Activated CD4-positive, alpha-beta T cell treated with anti-CD3 and anti-CD28 coated beads for 1 hour (primary cell): ENCODE measurements around the gene SNCAIP.
"Not testable (repeated sequence)": the region's sequence is repeated elsewhere in the genome, so short reads cannot be mapped to it uniquely, and the experiment has no call there.

Source experiments
- DNase-seq: peaks from one replicate; pipeline ENCODE4 v3.0.0-alpha.2; 2020

SNCAIP gene

DNA sequence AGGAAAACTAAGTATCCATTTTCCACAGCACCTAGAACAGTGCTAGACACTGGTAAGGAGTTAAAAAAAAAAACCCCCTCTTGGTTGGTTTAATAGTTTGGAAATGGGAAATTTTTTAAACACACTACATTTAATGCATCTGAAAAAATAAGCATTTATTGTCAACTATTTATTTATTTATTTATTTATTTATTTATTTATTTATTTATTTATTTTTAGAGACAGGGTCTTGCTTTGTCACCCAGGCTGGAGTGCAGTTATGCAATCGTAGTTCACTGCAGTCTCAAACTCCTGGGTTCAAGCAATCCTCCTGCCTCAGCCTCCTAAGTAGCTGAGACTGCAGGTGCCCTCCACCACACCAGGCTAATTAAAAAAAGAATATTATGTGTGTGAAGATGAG, 51.6 kb downstream of the SNCAIP start:
- no peak for DNase-seq

DNA sequence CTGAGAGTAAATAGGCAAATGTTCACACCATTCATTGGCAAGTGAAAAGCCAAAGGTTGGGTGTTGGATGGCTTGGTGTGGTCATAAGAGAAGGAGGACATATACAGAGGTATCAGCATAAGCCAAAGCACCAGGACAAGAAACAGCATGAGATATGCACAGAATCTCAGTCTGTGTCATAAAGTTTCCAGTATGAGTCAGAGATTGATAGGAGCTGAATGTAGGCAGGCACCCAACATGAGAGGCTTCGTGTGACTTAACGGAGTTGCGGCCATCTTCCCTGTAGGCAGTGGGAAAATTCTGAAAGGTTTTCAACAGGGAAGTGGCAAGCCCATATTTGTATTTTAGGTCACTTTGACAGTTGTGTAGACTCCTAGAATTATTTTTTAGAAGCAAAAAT, 54.5 kb downstream of the SNCAIP start:
- DNase-seq, result no peak

DNA sequence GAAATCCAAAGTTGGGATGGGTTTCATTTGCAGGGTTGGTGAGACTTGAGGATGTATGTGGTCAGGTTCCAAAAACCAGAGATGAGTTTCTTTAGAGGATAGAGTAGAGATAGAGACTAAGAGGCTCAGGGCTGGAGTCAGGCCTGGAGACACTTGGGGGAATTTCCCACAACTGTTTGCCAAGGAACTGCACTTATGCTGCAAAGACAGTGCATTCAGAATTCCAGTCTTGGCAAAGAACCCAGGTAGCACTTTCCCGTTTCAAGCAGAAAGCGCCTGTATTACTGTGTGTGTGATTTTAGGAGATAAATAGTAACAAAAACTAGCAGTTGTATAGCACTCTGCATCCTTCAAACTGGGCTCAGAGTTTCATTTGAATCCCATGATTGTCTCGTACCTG, 55.4 kb downstream of the SNCAIP start:
- DNase-seq, result no peak

DNA sequence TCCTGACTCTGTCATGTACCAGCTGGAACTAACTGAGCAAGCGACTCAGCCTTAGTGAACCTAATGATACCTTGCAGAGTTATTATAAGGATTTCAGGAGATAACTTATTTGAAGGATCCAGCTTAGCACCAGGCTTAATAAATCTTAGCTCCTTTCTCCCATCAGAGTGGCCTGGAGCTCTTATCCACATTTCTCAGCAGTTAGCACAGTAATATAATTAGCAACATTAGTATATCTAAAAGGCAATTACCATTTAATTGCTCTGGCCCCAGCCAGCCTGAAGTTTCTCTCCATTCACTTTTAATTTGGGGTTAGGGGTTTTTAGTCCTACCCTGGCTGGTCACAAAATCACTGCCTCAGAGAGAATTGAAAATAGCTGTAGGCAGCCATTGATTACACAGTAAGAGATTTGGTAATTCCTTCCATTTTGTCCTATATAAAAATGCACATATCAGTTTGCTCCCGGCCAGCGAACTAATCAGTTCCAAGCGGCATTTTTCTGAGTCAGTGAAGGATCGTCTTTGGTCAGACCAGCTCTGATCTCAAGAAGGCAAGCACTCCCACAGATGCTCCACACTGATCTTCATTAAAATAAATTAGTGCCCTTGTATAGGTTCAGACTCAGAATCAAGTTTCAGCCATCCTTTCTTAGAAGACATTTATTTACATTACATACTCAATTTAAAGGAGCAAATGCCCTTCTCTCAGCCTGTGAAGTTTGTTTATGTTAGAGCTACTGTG, 56.6 kb downstream of the SNCAIP start:
- DNase-seq, result no peak

DNA sequence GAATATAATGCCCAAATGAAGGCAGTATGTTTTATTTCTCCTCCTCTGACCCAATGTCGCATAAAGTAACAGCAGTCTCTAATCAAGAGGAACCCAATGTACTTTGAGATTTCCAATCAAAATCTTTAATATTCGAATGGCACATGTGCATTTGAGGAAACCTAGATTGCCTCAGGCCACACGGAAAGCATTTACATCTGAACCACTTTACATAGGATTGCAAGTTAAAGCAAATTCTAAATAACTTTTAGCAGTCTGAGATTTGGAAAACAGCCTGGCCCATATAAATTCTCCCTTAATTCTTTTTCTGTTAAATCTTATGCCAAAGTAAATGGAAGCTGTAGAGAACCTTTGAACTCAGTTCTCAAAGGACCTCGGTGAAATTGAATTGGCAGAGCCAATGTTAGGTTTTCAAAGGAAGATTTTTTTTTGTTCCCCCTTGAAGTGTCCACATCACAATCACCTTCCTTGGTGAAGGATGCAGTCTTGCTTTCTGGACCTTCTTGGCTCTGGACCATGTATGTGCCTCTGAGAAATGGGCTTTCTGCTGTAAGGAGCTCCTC, 57.3 kb downstream of the SNCAIP start:
- no peak for DNase-seq

DNA sequence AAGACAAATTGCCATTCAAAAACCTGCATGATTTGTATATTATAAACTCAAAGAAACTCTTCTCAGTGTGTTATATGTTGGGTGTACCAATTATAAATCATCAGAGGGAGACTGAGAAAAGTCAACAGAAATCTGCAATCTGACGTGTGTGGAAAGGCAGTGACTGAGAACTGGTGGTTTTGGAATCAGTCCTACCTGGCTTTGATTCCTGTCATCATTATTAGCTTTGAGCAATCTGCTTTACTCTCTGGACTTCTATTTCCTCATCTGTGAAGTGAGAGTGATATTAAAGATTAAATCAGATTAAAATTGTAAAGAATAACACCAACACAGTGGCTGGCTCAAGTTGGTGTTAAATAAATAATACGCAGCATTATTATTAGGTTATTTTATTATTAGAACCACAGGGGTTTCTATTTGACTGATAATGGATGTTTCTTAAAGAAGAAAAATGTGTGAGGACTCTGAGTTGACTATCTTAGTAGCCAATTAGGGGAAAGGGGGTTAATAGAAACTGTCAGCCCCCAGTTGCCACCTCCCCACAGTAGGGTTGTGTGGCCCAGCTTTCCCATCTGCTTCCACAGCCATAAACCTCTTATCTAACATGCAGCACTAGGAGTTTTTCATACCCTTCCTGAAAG, 59.6 kb downstream of the SNCAIP start:
- DNase-seq, result no peak

DNA sequence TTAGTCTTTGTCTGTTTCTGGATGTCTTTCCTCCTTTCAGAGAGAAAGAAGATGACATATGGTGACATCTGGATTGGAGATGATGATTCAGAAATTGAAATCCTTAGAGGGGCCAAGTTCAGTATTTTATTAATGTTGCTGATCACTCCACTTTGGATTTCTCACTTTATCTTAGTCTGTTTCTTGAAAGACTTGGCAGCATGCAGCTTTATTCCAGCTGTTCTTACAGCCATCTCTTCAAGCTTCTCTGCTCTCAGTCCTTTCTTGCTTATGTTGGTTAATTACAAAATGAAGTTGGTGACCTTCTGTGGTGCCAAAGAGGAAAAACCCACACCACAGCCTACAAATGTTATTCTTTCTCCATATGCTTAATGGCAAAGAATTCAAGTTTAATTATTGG, 62.1 kb downstream of the SNCAIP start:
- no peak for DNase-seq

DNA sequence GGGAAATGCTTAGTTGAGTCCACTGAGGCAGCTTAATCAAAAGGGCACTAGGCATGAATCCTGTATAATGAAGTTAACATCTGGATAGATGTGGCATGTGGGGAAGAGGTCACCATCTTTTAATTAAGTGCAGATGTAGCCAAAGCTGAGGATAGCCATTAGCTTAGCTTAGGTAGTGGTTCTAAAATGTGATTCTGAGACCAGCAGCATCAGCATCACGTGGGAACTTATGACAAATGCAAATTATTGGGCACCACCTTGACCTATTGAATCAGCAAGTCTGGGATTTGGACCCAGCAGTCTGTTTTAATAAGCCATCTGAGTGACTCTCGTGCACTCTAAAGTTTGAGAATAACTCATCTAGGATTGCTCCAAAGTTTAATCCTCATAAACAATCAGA, 63.8 kb downstream of the SNCAIP start:
- DNase-seq, result no peak

DNA sequence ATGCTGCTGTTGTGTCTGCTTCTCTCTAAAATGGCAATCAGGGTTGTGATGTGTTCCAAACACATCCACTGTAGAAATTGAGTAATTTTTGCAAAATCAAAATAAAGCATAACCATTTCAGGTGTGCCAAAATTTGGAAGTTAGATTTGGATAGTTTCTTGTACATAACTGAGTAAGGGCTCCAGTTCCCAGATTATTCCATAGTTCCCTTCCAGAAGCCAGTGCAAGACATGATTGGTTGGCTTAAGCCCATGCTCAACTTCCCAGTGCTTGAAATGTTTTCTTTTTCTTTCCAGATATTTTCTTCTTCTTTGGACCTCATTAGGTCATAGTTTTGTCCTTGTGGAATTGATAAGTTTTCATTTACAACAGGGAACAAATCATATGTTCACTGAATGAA, 64.2 kb downstream of the SNCAIP start:
- no peak for DNase-seq

DNA sequence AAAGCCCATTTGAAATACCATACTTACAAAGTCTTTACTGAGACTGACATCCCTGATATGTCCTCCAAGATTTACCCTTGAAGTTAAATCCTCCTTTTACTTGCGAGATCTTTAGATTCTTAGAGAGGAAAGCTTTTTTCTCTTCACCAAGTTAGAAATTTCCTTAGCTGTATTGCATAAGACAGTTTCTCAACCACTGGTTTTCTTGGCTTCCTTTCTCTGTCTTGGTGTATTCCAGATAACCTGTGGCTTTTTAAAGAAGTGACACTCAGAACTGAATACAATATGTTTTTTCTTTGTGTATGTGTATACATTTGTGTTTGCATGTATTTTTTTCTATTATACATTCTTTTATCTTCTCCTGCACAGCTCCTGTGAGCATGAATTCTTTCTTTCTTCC, 65.0 kb downstream of the SNCAIP start:
- DNase-seq, result no peak

DNA sequence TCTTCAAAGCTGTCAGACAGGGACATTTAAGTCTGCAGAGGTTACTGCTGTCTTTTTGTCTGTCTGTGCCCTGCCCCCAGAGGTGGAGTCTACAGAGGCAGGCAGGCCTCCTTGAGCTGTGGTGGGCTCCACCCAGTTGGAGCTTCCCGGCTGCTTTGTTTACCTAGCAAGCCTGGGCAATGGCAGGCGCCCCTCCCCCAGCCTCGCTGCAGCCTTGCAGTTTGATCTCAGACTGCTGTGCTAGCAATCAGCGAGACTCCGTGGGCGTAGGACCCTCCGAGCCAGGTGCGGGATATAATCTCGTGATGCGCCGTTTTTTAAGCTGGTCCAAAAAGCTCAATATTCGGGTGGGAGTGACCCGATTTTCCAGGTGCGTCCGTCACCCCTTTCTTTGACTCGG, 70.9 kb downstream of the SNCAIP start:
- not testable (repeated sequence) for DNase-seq

DNA sequence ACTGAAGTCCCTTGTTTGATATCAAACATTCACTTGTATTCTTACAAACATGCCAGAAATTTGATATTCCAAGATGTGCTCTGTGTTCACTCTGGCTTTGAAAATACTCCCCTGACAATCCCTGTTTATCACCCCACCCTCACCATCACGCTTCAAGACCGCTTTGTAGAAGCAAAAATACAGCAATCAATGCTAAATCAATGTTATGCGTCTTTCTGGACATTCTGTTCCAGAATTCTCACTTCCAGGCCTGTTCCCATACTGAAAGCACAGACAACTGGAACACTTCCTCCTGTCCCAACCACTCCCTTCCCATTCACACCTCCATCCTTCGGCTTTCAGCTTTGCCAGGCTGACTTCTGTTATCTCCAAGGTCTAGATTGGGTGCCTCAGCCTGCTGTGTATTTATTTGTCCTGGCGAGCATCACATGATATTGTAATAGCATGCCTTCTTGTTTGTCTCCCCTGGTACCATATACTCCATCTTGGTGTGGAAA, 72.8 kb downstream of the SNCAIP start:
- DNase-seq, result no peak

DNA sequence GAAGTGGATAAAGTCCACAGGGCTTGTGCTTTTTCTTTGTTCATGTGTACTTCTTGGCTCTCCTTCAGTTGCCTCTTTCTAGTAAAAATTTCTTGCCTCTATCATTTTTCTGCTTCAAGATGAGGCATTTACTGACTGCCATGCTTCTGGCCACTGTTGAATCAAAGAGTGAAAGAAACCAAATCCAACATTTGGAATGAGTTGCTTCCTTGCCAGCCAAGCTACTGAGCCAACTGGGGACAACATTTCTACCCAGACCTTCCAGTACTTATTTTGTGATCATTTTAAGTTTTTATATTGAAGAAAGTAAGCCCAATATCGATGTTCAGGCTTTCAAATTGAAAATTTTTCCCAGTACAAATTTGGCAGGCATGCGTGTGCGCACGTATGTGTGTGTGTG, 73.2 kb downstream of the SNCAIP start:
- no peak for DNase-seq

DNA sequence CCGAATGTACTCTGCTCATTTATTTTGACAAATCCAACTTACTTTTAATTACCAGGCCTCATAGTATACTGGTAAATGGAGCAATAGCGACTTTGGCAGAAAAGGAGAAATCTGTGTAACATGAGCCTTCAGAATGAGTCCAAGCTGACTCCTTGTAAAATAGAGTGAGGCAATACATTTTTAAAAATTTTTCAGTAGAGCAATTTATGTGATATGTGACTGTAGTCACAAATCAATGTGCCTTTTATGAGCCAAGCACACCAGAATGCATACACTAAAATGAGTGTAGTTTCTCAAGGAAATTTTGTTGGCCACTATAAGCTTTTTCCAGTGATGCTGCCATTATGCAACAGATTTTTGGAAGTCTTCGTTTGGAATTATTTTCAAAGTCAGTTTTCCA, 73.8 kb downstream of the SNCAIP start:
- no peak for DNase-seq

DNA sequence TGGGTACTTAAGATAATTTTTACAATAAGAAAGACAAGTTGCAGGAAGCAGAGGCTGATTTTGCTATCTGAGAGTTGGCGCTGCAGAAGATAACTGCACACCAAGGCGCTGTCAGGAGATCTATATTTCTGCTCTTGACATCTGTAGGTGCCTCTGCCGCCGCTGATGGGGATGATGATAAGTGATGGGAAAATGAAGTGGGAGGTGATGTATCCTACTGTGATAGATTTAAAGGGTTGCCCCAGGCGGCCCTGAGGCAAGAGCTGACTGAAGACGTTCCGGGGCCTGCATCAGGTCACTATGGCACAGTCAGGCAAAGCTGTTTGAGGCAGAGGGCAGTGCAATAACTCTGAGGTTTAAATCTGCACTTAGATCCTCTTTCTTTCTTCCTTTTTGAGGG, 78.1 kb downstream of the SNCAIP start:
- DNase-seq, result no peak

DNA sequence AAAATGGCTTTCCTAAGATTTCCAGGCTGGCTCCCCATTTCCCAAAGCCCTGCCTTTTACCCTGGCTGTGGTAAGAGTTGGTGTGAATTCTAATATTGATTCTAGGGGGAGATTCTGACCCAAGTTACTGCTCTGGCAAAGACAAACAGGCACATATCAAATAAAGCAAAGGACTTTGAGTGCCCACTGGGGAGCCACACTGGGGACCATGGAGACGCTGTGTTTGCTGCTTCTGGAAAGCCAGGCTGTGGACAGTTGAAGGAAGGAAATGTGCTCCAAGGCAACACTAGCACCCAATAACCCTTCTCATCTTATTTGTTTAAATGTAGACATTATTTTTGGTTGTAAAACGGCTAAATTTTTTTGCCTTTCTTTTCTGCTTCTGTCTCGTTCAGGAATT, 78.7 kb downstream of the SNCAIP start:
- no peak for DNase-seq

DNA sequence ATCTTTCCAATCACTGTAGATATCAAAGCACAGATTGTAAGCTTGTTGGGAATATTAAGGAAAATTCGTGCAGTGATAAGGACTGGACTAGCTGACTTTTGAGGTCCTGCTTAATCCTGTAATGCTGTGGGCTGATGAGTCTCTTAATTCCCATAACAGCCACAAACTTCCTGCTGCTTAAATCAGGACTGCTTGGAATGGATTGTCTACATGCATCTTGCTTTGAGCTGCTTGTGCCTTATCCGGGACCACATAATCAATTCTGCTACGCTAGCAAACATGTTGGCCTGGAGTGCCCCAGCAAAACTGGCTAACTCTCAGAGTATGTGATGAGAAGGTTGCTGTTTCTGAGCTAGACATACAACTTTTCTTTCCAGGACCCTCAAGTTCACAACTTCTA, 79.6 kb downstream of the SNCAIP start:
- DNase-seq, result no peak

DNA sequence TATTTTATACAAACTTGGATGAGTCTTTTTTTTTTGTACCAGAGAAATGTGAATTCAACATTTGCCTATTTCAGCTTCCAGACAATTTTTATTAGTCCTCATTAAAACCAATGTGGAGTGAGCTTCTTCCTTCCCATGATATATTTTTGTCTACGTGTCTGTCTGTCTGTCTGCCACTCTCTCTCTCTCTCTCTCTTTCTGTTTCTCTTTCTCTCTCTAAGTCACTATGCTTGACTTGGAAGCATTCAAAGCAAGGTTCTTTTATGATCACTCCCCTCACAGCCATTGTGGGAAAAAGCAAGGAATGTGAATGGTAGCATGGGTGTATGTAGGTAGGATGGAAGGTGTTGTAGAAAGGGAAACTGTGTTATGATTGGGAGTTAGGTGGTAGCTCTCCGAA, 80.2 kb downstream of the SNCAIP start:
- DNase-seq, result no peak

DNA sequence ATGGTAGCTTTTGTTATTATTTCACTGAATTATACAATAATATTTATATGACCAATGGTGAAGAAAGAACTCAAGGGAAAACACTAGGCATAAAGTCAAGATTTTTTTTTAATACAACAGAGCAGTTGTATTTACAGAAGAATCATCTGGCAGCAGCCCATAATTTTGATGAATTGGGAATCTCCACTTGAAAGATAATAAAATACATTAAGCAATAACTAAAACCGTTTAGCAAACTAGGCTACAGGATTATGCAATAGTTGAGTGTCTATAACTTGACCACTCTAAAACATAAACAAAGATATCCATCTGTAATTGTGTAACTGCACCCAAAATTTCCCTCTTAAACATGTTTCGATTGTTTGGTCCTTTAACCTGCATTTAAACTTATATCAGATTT, 80.8 kb downstream of the SNCAIP start:
- no peak for DNase-seq

DNA sequence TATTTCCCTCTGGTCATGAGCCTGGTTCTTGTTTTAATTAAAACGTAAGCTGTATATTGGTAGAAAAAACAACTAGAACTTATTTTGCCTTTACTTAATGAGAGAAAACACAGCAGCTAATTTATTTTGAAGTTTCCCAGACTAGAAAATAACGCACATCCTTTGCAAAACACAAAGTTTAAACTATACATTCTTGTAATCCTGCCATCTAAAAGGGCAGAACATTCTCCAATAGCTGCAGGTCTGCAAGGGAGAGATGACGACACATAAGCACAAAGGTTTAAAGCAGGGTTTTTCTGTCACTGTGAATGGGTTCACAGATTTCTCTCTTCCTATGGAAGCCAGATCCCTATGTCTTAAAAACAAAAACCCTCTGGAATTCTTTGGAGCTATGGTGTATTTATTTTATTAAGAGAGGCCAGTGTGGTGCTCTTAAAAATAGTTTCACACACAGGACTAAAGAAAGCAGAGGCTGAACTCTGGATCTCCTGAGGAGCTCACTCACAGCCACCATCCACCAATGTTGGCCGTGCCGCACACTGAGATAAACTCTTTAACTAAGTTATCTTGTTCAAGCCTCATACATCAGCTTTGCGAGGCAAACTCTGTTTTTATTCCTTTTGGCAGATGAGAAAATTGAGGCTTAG, 82.4 kb downstream of the SNCAIP start:
- DNase-seq, result no peak

DNA sequence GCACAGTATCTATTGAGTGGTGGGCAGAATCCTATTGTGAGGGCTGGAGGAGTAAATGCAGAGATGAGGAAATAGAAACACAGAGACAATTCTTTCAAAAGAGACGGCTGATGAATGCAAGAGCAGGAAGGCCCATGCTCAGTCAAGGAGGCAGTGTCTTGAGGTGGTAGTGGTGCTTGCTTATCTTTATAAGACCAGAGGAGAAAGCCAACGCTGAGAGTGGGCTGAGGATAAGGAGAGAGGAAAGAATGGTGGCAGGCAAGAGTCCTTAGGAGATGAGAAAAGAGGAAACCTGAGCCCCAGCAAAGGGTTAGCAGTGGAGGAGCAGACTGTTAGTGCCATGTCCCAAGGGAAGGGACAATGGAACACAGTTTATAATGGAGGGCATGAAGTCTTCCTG, 86.0 kb downstream of the SNCAIP start:
- DNase-seq, result no peak

DNA sequence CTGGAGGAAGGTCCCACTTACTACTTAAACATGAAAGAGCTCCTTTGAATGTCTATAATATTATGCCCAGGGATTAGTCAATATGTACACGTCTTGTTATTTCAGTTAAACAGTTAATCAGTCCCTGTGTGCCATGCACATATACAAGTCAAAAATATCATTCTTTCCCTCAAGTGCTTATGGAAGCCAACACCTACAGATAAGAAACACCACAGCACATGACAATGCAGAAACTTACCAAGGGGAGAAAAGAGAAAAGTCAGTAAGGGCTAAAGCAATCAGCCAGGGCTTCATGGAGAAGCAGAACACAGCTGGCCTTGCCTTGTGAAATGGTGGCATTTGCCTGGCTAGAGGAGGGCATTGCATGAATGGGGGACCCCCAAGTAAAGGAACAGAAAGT, 88.3 kb downstream of the SNCAIP start:
- DNase-seq, result no peak

DNA sequence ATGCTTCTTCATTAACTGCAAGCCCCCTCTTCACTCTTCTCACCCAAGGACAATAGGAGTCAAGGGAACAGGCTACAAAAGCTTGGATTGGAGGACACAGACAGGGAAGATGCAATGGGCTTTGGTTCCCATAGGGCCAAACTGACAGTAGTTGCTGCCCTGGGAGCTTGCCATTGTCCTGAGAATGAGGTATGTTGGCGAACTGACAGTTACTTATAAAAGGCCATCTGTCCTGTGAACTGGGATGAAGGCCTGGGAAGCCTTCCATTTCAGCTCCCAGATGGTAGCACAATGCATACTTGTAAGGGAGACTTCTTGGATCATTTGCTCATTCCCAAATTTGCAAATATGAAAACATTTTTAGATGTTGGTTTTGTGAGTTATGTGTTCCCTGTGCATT, 88.9 kb downstream of the SNCAIP start:
- no peak for DNase-seq
